NT2/D1 (cell line): Measurements from ENCODE around the gene ANO9.

Source experiments
- YY1 ChIP-seq: IDR thresholded peaks from 2 replicates; pipeline ENCODE4 v1.6.1; 2011; ENCODE audit not compliant: insufficient read length, insufficient read depth
- ZNF274 ChIP-seq: IDR thresholded peaks from 2 replicates; pipeline ENCODE4 v1.6.1; 2011; ENCODE audit warnings: mild to moderate bottlenecking, low read depth, low read length

DNA sequence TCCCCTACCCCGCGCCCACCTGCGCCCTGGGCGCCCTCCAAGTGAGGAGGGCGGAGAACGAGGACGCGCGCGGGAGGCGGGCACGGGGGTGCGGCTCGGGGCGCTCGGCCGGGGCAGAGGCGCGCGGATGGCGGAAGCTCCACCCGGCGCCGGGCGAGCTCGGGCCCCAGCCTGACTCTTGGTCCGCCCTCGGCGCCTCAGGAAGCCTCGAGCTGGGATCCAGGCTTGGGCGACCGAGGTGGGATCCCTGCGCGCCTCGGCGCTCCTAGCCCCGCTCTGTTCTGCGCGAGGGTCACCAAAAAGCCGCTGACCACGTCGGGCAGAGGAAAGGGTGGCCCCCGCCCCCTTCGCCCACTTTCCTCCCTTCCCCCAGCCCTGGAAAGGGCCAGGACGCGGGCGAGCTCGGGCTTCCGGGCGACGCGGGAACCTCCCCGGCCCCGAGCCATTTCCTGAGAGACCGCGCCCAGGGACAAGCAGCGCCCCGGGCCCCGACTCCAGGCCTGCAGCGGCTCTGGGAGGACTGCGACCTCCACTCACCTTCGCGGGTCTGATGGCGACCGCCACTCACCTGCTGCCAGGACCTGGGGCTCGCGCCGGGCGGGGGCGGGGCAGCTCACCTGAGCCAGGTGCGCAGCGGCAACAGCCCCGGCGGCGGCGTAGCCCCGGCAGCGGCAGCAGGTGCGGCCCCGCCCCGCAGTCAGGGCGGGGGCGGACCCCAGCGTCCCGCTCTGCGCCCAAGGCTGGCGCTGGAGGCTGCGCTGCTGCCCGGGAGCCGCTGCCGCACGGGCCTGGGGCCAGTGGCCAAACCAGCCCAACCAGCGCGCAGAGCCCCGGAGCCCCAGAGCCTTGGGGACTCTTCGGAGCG, 24.8 kb downstream of the ANO9 start:
- no peak for TF ChIP-seq ZNF274
- TF ChIP-seq YY1: no peak
